HG03175 (cell line): ENCODE results near the gene GEMIN5.
"Not testable (repeated sequence)": the region's sequence is repeated elsewhere in the genome, so short reads cannot be mapped to it uniquely, and the experiment has no call there.

Source experiments
- ATAC-seq: cut with Tn5 transposase; IDR thresholded peaks from one replicate; pipeline ENCODE4 v1.9.1; 2021; ENCODE audit warnings: mild to moderate bottlenecking, moderate library complexity; ENCODE audit not compliant: unreplicated experiment

Gene GEMIN5, protein sequence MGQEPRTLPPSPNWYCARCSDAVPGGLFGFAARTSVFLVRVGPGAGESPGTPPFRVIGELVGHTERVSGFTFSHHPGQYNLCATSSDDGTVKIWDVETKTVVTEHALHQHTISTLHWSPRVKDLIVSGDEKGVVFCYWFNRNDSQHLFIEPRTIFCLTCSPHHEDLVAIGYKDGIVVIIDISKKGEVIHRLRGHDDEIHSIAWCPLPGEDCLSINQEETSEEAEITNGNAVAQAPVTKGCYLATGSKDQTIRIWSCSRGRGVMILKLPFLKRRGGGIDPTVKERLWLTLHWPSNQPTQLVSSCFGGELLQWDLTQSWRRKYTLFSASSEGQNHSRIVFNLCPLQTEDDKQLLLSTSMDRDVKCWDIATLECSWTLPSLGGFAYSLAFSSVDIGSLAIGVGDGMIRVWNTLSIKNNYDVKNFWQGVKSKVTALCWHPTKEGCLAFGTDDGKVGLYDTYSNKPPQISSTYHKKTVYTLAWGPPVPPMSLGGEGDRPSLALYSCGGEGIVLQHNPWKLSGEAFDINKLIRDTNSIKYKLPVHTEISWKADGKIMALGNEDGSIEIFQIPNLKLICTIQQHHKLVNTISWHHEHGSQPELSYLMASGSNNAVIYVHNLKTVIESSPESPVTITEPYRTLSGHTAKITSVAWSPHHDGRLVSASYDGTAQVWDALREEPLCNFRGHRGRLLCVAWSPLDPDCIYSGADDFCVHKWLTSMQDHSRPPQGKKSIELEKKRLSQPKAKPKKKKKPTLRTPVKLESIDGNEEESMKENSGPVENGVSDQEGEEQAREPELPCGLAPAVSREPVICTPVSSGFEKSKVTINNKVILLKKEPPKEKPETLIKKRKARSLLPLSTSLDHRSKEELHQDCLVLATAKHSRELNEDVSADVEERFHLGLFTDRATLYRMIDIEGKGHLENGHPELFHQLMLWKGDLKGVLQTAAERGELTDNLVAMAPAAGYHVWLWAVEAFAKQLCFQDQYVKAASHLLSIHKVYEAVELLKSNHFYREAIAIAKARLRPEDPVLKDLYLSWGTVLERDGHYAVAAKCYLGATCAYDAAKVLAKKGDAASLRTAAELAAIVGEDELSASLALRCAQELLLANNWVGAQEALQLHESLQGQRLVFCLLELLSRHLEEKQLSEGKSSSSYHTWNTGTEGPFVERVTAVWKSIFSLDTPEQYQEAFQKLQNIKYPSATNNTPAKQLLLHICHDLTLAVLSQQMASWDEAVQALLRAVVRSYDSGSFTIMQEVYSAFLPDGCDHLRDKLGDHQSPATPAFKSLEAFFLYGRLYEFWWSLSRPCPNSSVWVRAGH (N-terminal part only)

DNA sequence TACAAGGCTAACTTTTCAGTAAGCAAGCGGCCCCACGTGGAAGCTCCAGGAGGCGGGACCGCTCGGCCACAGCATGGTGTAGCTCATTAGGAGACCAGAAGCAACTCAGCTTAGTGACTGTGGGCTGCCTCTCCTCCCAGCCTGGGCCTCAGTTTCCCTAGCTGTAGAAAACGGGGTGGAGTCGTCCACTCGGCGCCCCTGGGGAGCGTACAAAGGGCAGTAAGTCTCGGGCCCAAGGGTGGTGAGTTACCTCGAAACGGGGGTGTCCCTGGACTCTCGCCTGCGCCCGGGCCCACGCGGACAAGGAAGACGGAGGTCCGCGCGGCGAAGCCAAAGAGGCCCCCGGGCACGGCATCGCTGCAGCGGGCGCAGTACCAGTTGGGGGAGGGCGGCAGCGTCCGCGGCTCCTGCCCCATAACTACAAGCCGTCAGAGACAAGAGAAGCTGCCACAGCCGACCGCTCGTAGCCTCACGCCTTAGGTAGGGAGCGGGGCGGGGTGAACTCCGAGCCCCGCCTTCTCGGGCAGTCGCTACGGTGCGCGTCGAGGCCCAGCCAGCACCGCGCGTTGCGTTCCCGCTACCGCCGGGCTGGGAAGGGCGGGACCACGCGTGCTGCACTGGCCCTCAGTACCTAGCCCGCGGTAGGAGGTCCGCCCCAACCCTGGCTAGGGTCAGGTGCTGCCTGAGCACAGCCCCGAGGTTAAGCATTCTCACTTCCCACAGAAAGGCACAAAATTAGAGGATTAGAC is at the start of gene GEMIN5:
GEMIN5 (minus strand) TSS at position 494 of the 749 bp plus-strand sequence; CDS start at position 416, 78 bp downstream.
- peak; percentile 85 for ATAC-seq

DNA sequence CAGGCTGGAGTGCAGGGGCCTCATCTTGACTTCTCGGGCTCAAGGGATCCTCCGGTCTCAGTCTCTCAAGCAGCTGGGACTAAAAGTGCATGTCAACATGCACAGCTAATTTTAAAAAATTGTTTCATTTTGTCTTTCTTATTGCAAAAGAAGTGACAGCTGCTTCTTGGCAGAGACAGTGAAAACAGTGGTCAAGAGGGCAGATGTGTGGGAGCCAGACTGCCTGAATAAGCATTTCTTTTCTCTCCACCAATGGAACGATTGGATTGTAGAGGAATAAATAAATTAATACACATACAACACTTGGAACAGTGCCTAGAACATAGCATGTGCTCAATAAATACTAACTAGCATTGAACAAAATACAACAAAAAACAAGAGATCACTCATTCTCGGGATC is 48.1 kb upstream of the GEMIN5 start:
- no peak for ATAC-seq

DNA sequence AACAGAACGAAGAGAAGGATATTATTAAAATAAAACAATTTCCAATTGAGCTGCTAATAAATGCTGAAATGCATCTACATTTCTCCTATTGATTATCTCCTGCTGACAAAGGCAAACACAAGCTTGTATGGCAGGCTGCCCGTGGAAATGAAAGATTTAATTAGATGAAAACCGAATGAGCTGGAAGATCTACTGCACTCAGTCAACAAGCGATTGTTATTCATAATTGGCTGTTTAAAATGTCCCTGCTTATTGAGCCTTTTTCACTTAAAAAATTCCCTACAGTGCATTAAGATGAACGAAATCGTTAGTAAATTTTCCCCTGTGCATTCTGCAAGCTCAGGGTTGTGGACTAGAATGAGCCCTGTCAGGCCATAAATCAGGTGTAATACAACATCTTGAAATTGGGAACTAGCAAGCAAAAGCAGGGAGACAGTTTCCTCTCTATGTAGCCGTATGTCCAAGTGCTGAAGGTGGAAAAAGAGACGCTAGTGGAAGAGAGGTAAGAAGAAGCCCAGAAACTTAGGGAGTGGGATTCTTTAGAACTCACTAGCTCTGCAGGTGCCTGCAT is 47.0 kb upstream of the GEMIN5 start:
- ATAC-seq = no peak

DNA sequence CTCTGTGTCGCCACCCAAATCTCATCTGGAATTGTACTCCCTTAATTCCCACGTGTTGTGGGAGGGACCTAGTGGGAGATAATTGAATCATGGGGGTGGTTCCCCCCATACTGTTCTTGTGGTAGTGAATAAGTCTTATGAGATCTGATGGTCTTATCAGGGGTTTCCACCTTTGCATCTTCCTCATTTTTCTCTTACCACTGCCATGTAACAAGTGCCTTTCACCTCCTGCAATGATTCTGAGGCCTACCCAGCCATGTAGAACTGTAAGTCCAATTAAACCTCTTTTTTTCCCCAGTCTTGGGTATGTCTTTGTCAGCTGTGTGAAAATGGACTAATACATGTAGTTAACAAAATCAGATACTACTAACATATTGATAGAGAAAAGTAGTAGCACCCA is 40.3 kb upstream of the GEMIN5 start:
- ATAC-seq = not testable (repeated sequence)

DNA sequence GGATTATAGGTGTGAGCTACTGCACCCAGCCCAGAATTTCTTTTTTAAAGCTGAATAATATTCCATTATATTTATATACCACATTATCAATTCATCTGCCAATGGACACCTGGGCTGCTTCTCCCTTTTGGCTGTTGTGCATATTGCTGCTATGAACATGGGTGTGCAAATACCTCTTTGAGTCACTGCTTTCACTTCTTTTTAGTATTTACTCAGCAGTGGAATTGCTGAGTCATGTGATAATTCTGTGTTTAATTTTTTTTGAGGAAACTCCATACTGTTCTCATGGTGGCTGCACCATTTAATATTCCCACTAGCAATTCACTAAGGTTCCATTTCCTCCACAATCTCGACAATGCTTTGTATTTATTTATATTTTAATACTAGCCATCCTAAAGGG is 39.4 kb upstream of the GEMIN5 start:
- no peak for ATAC-seq

DNA sequence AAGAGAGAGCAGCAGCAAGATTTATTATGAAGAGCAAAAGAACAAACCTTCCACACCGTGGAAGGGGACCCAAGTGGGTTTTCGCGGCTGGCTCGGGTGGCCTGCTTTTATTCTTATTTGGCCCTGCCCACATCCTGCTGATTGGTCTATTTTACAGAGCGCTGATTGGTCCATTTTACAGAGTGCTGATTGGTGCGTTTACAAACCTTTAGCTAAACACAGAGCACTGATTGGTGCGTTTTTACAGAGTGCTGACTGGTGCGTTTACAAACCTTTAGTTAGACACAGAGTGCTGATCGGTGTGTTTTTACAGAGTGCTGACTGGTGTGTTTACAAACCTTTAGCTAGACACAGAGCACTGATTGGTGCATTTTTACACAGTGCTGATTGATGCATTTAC is 38.1 kb upstream of the GEMIN5 start:
- not testable (repeated sequence) for ATAC-seq

DNA sequence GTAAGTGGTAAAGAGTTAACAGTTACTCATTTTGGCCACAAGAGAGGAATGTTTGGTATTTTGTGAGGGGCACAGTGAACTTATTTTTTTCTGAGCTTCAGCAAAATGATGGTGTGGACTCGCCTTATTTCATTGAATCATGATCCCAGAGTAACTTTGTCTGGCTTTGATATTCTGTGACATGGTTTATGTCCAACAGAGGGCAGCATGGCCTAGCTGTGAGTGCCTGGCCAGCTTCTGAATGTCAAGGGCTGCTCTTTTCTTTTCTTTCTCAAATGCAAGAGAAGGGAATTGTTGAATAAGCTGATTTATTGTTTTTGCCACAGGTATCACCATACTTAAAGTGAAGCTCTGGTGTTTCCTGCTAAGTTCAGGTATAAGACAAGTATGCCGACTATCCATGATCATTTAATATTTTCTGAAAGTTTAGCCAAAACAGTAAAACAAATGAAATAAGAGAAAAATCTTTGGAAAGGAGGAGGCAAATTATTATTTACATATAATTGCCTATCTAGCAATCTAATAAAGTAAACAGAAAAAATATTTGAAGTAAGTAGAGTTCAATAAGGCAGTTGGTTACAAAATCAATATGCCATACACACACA is 34.6 kb upstream of the GEMIN5 start:
- no peak for ATAC-seq

DNA sequence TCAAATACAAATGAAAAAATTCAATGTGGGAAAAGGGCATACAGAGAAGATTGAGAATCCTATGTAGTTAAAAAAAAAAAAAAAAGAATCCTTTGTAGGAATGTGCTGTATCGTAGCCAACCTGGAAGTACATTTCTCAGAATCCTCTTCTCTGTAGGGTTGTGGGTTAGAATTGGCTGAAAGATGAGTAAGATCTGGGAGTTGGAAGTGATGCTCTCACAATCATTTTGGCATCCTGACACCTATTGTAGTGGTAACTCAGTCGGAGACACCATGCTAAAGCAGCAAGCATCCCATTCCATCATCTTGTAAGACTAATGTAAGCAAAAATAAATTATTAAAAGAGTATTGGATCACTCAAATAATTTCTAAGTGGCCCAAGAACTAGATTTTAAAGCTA is 33.5 kb upstream of the GEMIN5 start:
- no peak for ATAC-seq

DNA sequence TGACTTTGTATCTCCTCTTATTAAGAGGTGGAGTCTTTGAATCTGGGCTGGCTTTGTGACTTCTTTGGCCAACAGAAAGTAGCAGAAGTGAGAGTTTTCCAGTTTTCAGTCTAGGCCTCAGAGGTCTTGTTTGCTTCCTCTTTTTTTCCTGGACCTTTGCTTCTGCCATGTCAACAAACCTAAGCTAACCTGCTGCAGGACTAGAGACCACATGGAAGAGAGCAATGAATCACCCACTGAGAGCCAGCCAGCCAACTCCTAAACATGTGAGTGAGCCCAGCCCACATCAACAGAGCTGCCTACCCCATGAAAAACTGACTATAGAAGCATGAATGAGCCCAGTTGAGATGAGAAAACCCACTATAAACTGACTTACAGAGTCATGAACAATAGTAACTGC is 32.7 kb upstream of the GEMIN5 start:
- no peak for ATAC-seq

DNA sequence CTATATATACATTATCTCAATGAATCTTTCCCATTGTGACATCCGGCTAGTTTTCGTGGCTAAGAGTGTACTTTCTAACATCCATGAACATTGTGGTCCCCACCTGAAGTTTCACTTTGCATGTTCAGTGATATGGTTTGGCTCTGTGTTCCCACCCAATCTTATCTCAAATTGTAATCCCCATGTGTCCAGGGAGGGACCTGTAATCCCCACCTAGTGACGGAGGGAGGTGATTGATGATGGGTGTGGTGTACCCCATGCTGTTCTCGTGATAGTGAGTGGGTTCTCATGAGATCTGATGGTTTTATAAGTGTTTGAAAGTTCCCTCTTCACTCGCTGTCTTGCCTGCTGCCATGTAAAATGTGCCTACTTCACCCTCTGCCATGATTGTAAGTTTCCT is 30.9 kb upstream of the GEMIN5 start:
- ATAC-seq = no peak

DNA sequence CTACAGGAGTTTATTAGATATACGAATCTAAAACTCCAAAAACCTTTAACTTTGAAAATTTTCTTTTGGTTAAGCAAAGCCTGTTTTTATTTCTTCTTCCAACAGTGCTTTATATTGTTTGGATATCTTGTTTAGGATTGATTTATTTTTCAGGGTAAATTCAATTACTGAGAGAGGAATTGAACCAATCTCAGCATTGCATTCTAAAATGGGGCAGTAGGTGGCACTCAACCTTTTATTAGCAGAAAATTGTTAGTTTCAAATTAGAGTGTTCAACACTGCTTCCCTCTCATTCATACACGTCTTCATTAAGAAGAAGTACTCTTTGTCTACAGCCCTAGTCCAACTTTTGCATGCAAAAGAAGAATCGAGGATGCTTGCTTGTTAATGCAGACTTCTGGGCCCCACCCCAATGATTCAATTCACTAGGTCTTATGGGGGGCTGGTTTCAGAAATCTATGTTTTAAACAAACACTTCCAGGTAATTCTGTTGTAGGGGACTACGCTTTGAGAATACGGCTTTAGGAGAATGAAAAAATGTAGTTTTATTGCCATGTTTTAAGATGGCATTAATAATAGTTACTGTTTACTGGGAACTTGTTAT is 29.5 kb upstream of the GEMIN5 start:
- ATAC-seq = peak; percentile 38

DNA sequence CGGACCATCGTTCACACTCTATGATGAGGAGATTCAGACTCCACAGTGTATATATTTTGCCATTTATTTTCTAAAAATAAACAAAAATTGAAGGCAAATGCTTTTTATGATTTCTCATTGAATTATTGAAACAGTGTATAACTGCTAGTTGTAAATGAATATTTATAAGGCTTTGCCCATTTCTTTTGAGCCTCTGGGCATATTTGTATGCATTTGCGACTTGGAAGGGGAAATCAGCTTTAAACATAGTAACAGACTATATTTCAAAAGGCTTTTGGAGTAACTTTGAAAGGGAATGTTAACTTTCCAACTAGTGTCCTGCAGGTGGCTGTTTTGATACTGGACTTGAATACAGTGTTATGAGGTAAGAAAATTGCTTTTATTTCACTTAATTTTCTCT is 28.9 kb upstream of the GEMIN5 start:
- no peak for ATAC-seq

DNA sequence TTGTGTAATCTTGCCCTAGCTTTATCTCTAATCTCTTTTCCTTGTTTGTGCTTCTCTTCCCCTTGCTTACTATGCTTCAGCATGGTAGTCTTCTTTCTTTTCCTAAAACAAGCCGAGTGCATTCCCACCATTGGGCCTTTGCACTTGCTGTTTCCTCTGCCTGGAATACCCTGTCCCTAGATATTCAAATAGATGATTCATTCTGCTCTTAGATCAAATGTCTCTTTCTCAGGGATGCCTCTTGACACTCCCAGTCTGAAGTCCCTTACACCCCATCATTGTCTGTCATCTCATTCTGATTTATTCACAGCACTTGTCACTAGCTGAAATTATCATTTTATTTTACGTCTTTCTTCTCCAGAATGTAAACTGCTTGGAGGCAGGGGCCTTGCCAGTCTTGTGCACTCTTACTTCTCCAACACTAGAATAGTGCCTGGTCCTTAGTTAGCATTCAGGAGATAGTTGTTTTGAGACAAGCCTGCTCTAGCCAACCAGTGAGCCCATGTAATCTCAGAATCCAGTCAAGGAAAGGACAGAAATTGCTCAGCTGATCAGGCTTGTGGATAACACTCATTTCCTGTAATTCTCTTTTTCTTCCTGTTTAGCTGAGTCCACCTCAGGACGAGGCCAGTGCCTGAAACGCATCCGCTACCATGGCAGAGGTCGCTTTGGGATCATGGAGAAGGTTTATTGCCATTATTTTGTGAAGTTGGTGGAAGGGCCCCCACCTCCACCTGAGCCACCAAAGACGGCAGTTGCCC is 28.2 kb upstream of the GEMIN5 start:
- ATAC-seq = no peak

DNA sequence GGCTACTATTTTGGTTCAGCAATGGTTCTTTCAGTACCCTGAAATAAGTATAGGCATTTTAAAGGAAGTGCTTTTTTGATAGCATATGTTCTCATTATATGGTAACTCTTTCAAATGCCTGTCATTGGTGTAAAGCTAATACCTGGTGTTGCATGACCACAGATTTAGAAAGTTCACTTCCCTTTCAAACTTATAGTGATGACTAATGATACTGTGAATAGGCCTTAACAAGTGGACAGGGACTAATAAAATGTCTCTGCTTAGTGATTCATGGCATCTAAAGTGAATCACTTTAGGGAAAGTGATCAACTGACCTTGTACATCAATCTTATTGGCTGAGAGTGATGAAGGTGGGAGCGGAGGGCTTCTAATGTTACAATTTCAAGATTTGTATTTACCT is 24.5 kb upstream of the GEMIN5 start:
- ATAC-seq = peak; percentile 99

DNA sequence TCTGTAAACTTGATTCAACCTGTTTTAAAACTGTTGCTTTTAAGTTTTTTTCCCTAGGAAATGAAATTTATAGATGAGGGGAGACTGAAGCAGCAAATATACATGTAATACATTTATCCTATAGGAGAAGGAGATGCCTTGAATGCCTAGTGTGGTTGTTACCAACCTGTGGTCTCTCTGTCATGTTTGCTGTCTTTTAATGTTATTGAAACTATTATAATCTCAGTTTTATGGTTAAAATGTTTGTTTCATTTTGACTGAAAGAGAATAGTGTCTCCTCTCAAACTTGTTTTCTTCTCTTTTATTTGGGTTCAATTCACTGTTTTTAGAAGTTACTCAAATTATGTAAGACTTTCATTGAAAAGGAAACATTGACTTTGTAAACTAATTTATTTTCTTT is 18.7 kb upstream of the GEMIN5 start:
- no peak for ATAC-seq

DNA sequence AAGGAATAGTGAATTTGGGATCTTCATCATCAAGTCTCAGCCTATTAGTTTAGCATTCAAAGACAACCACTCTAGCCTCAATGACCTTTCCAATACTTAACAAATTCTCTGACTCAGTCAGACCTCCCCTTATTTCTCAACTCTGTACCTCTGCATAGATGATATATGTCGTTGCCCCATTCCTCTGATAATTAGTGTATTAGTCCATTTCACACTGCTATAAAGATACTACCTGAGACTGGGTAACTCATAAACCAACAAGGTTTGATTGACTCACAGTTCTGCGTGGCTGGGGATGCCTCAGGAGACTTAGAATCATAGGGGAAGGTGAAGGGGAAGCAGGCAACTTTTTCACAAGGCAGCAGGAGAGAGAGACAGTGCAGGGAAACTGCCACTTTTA is 11.8 kb upstream of the GEMIN5 start:
- ATAC-seq = no peak

DNA sequence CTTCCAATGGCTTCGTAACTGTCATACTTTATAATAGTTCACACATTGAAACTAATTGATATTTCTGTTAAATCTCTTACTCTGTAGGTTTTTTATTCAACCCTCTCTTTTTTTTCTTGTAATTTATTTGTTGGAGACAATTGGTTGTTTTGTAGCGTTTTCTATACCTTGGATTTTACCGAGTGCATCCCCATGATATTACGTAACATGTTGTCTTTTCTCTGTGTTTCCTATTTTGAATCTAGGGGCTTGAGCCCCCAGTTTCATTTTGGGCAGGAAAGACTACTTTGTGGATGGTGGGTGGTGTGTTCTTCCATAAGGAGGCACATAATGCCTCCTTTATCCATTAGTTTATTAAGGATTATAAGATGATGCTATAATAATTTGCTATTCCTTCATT is 10.3 kb upstream of the GEMIN5 start:
- no peak for ATAC-seq

DNA sequence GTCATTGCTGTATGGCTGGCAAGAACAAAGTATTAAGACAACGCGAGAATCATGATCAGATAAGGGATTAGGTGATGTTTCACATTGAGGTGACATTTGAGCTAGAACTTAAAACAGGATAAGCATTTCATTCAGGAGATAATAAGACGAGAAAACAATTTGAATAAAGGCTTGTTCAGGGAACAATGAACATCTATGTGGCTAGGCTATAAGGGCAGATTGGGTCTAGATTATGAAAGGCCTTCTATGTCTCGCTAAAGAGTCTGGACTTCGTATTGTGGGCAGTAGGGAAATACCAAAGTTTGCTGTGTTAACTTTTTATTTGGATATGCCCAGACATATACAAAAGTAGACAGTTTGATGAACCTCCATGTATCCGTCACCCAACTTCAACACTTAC is 9.8 kb upstream of the GEMIN5 start:
- ATAC-seq = no peak
